GM21423 (cell line): ENCODE measurements around the gene CYP4V2.
A peak's percentile ranks its signal among the peaks of the same experiment; 100 is the strongest.

Source experiments
- ATAC-seq: cut with Tn5 transposase; IDR thresholded peaks from one replicate; pipeline ENCODE4 v1.9.1; 2021; ENCODE audit warnings: mild to moderate bottlenecking, moderate library complexity; ENCODE audit not compliant: unreplicated experiment

The CYP4V2 gene

DNA sequence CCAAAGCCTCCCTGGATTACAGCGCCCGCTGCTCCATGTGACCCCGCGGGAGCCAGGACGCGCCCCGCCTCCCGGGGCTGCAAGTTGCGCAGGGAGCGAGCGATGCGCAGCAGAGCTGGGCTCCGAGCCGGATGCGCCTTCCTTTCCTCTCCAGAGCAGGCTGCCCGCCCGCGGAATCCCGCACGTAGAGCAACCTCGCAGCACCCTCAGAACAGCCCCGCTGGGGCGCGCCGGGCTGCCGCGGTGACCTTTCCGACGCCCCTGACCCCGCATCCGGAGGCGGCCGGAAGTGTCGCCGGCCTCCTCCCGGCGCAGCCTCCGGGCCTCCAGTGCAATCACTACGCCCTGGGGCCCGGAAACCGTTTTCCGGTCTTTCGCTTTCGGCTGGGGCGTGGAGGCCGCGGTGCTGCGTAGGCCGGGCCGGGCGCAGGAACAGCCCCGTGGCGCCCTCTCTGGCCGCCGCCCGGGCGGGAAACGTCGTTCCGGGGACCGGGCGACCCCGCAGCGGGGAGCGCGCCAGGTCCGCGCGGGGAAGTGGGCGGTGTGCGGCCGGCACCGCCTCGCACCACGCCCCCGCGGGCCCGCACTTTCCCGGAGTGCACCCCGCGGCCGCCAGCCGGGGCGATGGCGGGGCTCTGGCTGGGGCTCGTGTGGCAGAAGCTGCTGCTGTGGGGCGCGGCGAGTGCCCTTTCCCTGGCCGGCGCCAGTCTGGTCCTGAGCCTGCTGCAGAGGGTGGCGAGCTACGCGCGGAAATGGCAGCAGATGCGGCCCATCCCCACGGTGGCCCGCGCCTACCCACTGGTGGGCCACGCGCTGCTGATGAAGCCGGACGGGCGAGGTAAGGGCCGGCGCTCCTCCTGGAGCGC, at the start of gene CYP4V2:
CYP4V2 (plus strand) TSS at position 368 of the 866 bp plus-strand sequence; CDS start at position 625, 257 bp downstream.
- ATAC-seq: peak; percentile 86

DNA sequence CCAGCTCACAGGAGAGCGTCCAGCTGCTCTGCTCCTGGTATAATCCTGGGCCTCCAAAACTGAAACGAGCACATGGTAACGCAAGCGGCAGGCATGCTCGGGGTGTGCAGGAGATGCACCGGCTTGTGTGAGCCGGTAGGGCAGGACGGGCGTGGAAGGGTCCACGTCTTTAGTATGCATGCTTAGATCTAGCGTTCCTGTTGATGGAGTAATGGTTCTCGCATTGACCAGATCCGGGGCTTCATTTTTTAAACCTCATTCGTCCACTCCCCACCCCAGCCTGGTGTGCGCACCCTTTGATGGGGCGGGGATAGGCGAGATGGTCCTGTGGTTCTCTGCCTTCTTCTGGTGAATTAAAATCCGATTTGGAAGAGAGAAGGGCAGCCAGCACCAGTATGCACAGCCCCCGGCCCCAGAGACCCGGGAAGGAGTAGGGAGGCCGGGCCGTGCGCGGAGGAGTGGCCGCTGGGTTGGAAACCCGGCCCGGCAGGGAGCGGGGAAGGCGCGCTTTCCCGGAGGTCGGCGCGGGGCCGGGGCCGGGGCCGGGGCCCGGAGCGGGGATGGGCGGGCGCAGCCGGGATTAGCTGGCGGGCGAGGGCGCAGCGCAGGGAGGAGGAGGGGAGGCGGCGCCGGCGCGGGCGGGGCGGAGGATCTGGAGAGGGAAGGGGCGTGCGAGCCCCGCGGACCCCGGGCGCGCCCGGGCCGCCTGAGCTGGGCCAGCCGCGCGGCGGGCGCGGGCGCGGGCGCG, 47.0 kb upstream of the CYP4V2 start:
- peak; percentile 42 for ATAC-seq

DNA sequence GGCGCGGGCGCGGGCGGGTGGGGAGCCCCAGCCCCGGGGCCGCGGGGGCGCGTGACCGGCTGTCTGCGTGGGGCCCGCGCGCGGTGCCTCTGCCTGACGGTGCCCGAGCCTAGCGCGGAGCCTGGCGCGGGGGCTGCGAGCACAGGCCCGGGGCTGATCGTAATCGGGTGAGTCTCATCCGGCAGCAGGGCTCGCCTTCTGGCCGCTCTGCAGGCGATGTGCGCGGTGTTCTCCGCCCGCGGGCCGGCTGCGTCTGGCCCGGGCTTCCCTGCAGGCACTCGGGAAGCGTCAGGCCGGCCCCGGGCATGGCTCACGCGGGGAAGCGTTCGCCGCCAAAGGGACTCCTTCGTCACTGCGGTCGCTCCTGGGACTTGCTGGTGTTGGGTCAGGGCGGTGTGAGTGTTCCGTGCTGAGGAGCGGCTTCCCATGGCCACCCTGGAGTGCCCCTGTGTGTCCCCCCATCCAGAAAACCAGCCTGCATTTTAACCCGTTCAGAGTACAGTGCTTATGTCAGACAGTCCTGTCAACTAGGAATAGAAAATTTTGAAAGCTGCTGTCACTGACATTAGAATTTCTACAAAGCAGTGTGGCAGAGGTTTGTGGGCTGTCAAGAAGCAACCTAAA, 46.3 kb upstream of the CYP4V2 start:
- peak; percentile 32 for ATAC-seq

DNA sequence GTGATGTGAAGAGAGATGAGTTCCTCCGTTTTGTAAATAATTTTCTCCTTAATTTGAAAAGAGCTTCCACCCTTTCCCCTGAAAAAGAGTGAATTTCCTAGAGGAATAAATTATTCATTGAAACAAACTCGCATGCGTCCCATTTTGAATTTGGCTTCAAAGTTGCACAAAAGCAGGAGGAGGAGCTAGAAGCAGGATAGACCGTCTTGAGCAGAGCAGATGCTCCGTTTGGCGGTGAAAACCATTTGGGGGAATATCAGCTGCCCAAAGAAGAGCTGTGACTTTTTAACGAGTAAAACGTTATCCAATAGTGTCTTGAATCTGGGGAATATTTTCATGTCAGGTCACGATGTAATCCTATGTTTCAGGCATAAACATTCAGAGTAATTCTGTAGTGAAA, 44.9 kb upstream of the CYP4V2 start:
- ATAC-seq: no peak

DNA sequence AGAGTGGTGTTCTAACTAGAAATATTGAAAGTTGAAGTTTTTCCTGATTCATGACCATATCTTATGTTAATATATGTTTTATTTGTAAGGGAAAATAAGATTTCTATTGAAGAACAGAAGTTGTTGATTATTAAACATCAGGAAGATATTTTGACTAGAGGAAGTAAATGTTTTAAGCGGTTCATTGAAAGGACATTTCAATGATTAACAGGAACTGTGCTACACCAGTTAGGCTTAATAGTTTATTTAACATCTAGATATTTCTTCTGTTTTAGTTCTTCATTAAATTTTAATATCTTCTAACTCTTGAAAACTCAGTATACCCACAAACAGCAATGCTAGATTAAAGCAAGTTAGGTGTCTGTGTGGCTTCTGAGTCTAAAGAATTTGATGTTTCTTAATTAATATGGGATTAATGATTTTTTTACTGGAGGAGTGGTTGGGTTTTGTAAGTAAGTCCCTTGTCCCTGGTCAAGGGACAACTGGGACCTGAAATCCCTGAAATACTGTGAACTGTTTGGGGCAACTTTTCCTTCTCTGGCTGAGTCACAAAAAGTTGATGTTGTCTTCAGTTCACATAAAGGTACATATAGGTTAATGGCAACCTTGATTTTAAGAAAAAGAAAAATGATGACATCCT, 42.9 kb upstream of the CYP4V2 start:
- peak; percentile 29 for ATAC-seq

DNA sequence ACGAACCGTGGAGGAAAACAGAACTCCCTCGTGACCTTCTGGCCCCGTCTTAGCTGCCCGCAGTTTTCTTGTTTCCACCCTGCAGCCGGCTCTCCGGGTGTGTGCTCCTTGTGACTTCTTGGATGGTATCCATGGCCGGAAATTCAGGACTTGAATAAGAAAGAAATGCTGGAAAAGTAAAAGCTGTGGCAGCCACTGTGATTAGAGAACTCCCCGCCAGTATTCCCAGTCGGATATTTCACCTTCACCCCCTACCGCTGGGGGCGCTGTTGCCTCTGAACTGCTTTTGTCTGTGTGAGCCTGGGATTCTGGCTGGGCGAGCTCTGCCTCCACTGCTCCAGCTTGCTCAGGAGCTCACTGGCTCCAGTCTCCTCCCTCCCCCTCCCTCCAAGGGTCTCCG, 41.5 kb upstream of the CYP4V2 start:
- ATAC-seq: no peak

DNA sequence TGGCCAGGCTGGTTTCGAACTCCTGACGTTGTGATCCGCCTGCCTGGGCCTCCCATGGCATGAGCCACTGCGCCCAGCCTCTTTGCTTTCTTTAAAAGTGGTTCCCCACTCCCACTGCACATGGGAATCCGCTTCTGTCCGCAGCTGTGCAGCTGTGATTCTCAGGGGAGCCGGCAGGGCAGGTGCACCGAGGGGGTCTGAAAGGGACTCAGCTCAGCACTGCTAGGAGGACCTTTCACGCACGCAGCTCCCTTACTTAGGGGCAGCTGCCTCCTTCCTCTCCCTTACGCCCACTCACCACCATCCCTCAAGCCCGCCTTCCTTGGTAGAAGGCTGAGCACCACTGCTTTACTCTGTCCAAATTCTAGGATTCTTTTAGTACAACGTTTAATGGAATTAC, 40.4 kb upstream of the CYP4V2 start:
- ATAC-seq: no peak

DNA sequence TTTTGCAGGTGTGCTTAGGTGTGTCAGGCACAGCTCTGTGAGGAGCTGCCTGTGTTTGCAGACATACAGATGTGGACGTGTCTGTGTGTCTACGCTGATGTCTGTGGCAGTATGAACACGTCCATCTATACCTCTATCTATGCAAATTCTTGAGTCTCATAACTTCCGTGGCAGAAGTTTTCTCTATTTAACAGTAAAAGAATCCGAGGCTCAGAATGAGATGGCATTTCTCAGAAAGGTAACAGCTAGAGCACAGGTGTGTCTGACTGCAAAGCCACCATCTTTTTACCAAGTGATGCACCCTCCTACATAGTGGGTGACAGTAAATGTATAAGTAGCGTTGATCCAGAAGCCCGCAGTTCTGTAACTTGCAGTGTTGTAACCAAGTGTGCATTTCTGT, 39.9 kb upstream of the CYP4V2 start:
- ATAC-seq: no peak

DNA sequence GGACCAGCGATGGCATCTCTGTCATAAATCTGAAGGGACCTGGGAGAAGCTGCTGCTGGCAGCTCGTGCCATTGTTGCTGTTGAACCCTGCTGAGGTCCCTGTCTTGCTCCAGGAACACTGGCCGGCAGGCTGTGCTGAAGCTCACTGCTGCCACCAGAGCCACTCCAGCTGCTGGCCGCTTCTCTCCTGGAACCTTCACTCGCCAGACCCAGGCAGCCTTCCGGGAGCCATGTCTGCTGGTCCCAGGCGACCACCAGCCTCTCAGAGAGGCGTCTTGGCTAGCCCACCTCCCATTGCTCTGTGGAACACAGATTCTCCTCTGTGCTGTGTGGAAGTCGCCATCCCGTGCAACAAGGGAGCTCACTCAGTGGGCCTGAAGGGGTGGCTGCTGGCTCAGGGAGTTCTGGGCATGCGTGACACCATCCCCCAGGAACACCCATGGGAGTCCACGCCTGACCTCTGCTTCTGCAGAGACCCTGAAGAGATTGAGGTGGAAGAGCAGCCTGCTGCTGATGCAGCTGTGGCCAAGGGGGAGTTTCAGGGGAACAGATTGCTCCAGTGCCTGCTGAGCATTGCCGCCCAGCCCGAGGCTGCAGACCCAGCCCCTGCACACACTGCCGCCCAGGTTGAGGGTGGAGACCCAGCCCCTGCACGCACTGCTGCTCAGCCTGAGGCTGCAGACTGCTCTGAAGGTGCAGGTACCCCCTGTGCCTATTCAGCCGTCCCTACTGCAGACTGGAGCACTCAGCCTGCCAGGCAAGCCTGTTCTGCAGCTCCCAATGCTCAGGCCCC, 33.1 kb upstream of the CYP4V2 start:
- no peak for ATAC-seq

DNA sequence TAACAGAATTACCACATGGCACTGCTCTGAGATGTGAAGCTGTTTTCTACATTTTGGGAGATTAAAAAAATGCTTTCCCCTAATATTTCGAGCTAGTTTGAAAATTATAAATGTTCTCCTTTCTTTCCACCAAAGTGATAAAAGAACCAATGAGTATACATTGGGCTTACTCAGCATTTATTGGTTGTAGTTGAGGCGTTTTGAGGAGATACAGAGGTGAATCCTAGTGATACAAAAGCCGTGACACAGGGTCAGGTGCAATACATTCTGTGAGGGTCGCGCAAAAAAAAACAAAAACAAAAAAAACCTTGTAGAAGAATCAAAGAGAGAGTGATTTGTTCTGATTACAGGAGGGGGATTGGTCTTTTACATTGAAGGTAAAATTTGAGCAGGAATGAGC, 32.4 kb upstream of the CYP4V2 start:
- no peak for ATAC-seq

DNA sequence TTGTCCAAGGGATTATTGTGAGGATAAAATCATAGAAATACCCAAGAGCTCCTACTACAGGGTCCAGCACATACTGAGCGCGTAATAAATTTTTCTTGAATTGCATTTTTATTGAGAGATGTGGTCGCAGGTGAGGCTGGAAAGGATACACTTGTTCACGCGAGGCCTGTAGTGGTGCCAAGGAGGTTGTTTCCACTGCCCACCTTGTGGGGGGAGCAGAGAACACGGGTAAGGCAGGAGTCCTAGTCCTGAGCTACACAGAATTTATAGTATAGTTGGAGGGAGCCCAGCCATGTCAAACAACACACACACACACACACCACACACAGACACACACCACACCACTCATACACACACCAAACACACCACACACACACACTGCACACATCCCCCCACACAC, 31.8 kb upstream of the CYP4V2 start:
- ATAC-seq: no peak

DNA sequence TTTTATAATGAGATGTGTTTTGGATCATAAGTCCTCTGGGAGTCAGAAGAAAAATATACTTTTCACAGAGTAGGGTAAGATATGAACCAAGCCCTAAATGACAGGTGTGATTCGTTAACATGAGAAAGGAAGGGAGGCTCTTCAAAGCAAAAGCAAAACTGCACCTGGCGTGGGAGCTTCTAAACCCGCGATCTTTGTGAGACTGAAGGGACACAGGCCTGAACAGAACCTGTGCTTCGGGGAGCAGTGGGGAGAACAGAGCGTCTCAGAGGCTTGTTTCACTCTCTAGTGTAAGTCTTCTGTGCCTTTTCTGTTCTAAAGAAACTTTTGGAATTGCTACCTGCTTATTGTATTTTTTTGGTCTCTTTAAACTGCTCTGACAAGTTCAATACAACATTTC, 30.2 kb upstream of the CYP4V2 start:
- ATAC-seq: peak; percentile 93

DNA sequence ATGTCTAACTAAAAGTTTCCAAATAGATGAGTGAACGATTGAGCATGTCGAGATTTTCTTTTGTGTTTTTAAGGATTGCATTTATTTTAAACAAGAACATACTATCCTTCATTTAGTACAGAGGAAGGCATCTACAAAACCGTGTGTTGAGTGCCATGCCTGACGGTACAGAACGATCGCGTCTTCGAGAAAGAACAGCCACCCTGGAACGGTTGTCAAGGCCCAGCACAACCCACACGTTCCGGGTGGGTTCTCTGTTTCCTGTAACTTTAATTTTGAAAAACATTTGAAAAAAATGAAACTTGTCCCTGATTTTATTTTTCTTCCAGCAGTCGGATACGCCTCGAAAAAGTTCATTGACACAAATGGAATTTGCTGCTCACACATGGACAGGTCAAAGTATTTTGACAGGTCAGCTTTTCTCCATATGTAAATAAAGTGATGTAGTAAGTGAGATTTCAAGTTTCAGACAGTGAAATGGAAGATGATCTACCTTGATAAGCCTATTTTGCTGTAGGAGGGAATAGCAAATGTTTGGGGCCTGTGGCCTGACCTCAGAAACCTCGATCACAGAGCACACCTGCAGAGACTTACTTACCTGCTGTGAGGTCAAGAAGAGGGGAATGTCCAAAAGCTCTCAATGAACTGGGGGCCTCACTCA, 24.4 kb upstream of the CYP4V2 start:
- ATAC-seq: no peak

DNA sequence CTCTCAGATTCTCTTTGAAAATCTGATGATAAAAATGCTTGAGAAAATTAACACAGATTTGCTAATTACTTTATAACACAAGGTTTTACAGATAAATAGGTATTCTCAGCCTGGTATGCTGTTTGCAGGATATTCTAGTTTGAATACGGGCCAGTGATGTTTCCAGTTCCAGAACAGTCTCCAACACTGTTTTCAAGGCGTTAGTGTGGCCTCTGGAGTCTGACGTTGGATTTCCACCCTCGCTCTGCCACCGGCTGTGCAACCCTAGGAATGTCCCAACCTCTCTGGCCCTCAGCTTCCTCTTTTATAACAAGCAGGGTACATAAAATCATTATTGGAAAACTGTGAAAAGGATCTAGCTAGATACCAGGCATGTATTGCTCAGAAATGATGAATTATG, 23.8 kb upstream of the CYP4V2 start:
- ATAC-seq: no peak

DNA sequence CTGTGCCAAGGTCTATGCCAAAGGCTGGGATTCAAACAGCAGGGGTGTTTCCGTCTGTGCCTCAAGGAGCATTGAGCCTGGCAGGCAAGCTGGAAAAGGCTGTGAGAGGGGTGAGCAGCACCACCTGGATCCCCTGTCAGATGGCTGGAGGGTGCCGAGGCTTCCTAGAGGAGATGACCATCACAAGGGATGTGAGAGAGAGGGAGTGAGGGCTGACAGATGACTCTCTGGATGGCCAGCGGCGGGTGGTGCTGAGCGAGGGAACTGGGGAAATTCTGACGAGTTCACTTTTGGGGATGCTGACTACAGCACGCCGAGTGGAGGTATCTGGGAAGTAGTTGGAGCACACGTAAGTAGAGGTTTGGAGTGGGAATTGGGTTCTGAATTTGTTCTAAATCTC, 22.6 kb upstream of the CYP4V2 start:
- ATAC-seq: no peak

DNA sequence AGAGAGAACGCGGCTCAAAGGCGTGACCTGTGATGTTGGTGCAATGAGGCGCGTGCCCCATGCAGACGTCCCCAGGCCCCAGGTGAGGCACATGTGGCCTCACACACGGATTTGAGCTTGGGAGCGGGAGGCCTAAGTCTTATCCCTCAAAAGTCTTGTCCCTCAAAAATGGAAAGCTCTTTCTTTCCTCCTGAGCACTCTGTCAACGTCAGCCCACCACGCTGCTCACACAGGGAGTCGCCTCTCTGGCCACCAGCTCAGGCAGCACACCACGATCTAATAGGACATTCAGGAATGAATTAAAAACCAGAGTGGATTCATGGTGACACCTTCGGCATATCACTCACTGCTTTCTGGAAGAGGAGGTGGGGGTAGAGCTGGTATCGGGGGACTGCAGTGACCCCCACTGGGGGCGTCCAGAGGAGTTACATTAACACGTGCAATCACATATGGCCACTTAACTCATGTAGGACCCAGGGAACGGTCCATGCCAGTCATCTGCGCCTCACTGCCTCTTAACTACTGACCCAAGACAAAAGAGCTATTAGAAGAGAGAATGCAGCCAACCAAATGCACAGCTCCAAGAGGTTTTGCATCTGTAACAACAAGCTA, 21.9 kb upstream of the CYP4V2 start:
- no peak for ATAC-seq

DNA sequence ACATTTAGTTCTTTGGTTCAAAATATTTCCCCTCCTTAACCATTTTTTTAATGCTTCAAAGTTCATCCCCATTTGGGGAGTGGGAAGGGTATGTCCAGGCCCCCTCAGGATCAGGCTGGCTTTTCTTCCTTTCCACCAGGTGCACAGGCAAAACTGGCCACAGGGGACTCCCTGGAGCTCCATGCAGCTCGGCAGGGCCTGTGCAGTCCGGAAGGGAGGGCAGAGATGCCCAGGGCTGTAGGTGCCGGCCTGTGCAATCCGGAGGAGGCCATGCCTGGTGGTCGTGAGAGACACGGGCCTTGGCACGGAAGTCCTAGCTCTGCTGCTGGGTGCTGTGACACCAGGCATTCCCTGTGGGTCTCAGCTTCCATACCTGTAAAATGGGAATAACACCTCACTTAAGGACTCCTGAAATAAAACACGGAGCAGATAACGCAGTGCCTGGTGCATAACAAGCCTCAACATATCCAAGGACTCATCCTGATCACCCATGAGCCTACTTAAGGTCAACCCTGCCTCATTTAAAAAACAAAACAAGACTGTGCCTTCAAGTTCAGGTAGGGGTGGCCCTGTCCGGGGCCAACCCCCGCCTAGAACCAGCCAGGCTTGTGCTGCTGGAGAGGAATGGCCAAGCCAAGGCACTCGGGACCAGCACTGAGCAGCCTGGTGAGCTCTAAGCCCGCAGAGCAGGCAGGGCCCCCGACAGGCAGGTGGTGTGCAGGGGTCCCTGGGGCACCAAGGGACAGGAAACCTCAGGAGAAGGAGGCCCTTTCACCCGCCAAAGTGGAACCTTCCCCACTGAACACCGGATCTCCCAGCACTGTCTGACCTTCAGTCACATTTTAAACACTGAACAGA, 21.2 kb upstream of the CYP4V2 start:
- no peak for ATAC-seq

DNA sequence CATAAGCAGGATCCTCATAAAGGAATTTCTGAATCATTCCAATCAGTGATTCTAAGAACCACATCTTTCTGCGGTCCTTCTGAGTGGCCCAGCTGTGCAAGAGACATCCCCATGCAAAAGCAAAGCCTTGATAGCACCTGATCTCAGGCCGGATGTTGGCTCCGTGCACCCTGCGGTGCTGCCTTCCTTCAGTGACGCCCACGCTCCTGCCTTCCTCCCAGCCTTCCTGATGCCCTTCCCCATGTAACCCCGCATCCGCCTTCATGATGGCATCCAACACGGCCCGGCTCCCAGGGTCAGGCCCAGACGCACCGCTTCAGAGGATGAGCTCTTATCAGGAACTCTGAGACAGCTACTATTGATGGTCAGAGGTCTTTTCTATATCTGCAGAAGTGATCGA, 20.4 kb upstream of the CYP4V2 start:
- no peak for ATAC-seq

DNA sequence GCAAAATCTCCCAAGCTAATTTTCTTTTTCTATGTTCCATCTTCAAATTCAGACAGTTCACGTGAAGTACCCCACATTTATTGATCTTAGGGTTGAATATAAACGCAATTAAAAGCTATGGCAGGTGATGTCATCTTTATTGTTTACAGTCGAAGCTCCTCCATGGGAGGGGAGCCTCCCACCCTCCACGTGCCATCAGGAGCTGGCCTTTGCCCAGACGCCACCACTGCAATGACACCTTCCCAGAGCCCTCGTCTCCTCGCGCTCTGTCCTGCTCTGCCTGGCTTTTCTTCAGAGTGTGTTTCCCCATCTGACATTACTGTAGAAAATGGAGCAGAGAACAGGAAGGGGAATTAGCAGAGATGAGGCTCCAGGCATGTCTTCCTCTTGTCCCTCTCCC, 18.8 kb upstream of the CYP4V2 start:
- ATAC-seq: no peak
